Effector memory CD4-positive, alpha-beta T cell (primary cell): ENCODE data around the gene DAP.

ENCODE experiments used
- DNase-seq, 3 donors: peaks; one replicate each; pipeline ENCODE4 v3.0.0-alpha.2; 2020
- H3K27ac ChIP-seq: 2 replicates; pipeline ENCODE4 v1.7.0; 2013; ENCODE audit warnings: mild to moderate bottlenecking, low read length, moderate library complexity; ENCODE audit not compliant: insufficient read depth, poor library complexity, severe bottlenecking
- H3K27me3 ChIP-seq: replicated peaks from 2 replicates; pipeline ENCODE4 v1.7.0; 2013; ENCODE audit warnings: mild to moderate bottlenecking, low read length; ENCODE audit not compliant: insufficient read depth, control insufficient read depth, poor library complexity, severe bottlenecking
- H3K36me3 ChIP-seq: 2 replicates; pipeline ENCODE4 v1.7.0; 2013; ENCODE audit warnings: mild to moderate bottlenecking, low read length, moderate library complexity; ENCODE audit not compliant: control insufficient read depth, insufficient read depth
- H3K4me1 ChIP-seq: 2 replicates; pipeline ENCODE4 v1.7.0; 2013; ENCODE audit warnings: low read length, mild to moderate bottlenecking; ENCODE audit not compliant: control insufficient read depth, insufficient read depth, poor library complexity, severe bottlenecking
- H3K4me3 ChIP-seq: 2 replicates; pipeline ENCODE4 v1.7.0; 2013; ENCODE audit warnings: low read length, low read depth, mild to moderate bottlenecking; ENCODE audit not compliant: insufficient read depth, poor library complexity, severe bottlenecking
- H3K9me3 ChIP-seq: 2 replicates; pipeline ENCODE4 v1.7.0; 2013; ENCODE audit warnings: mild to moderate bottlenecking, low read length, moderate library complexity; ENCODE audit not compliant: control insufficient read depth

Gene DAP

GRCh38 chr5:10658265-10658664 is 102.8 kb downstream of the DAP start:
- H3K4me3 ChIP-seq, result no peak overlapping the region
- no peak overlapping the region for H3K27ac ChIP-seq
- H3K36me3 ChIP-seq, result no peaks in the 10 kb centered on the region
- H3K27me3 ChIP-seq, result no peaks in the 10 kb centered on the region
- DNase-seq, result no peak
- no peaks in the 10 kb centered on the region for H3K4me1 ChIP-seq
- no peaks in the 10 kb centered on the region for H3K9me3 ChIP-seq

GRCh38 chr5:10655972-10656830 is 104.8 kb downstream of the DAP start:
- no peak for DNase-seq
- Histone ChIP-seq H3K4me3 (no peak overlapping the region), H3K4me1 (no peaks in the 10 kb centered on the region), H3K27ac (no peak overlapping the region), H3K9me3 (no peaks in the 10 kb centered on the region), H3K27me3 (no peaks in the 10 kb centered on the region), H3K36me3 (no peaks in the 10 kb centered on the region)

GRCh38 chr5:10655161-10655971 is 105.7 kb downstream of the DAP start:
- no peaks in the 10 kb centered on the region for H3K36me3 ChIP-seq
- no peaks in the 10 kb centered on the region for H3K27me3 ChIP-seq
- H3K9me3 ChIP-seq, result no peaks in the 10 kb centered on the region
- no peak overlapping the region for H3K4me3 ChIP-seq
- H3K27ac ChIP-seq, result no peak overlapping the region
- DNase-seq, result no peak
- H3K4me1 ChIP-seq, result no peaks in the 10 kb centered on the region

GRCh38 chr5:10654566-10654965 is 106.5 kb downstream of the DAP start:
- Histone ChIP-seq H3K4me3 (no peak overlapping the region), H3K9me3 (no peaks in the 10 kb centered on the region), H3K27me3 (no peaks in the 10 kb centered on the region), H3K27ac (no peak overlapping the region), H3K4me1 (no peaks in the 10 kb centered on the region), H3K36me3 (no peaks in the 10 kb centered on the region)
- DNase-seq, result no peak

GRCh38 chr5:10653751-10654400 is 107.2 kb downstream of the DAP start:
- DNase-seq, result no peak
- H3K36me3 ChIP-seq, result no peaks in the 10 kb centered on the region
- no peak overlapping the region for H3K4me3 ChIP-seq
- no peaks in the 10 kb centered on the region for H3K27me3 ChIP-seq
- H3K27ac ChIP-seq, result no peak overlapping the region
- H3K4me1 ChIP-seq, result no peaks in the 10 kb centered on the region
- H3K9me3 ChIP-seq, result no peaks in the 10 kb centered on the region

GRCh38 chr5:10653043-10653442 is 108.0 kb downstream of the DAP start:
- DNase-seq, result no peak
- Histone ChIP-seq H3K4me3 (no peak overlapping the region), H3K27me3 (no peaks in the 10 kb centered on the region), H3K4me1 (no peaks in the 10 kb centered on the region), H3K9me3 (no peaks in the 10 kb centered on the region), H3K36me3 (no peaks in the 10 kb centered on the region), H3K27ac (no peak overlapping the region)

GRCh38 chr5:10652606-10653005 is 108.4 kb downstream of the DAP start:
- H3K9me3 ChIP-seq, result no peaks in the 10 kb centered on the region
- H3K4me3 ChIP-seq, result no peak overlapping the region
- no peak for DNase-seq
- H3K27ac ChIP-seq, result no peak overlapping the region
- no peaks in the 10 kb centered on the region for H3K27me3 ChIP-seq
- H3K4me1 ChIP-seq, result no peaks in the 10 kb centered on the region
- H3K36me3 ChIP-seq, result no peaks in the 10 kb centered on the region

GRCh38 chr5:10652151-10652550 is 108.9 kb downstream of the DAP start:
- Histone ChIP-seq H3K4me3 (no peak overlapping the region), H3K27ac (no peak overlapping the region), H3K36me3 (no peaks in the 10 kb centered on the region), H3K27me3 (no peaks in the 10 kb centered on the region), H3K4me1 (no peaks in the 10 kb centered on the region), H3K9me3 (no peaks in the 10 kb centered on the region)
- no peak for DNase-seq

GRCh38 chr5:10649666-10650380 is 111.2 kb downstream of the DAP start:
- no peak for DNase-seq
- H3K4me3 ChIP-seq, result no peak overlapping the region
- H3K9me3 ChIP-seq, result no peaks in the 10 kb centered on the region
- H3K4me1 ChIP-seq, result no peaks in the 10 kb centered on the region
- H3K27me3 ChIP-seq, result no peaks in the 10 kb centered on the region
- H3K36me3 ChIP-seq, result no peaks in the 10 kb centered on the region
- no peak overlapping the region for H3K27ac ChIP-seq
